HEK293T (cell line): Measurements from ENCODE around the gene CD38.

ENCODE experiments used
- ELF4 ChIP-seq: fragments of 450-650 bp; IDR thresholded peaks from 2 replicates; pipeline ENCODE4 v1.6.1; 2017; ENCODE audit warnings: antibody characterized with exemption
- FOXM1 ChIP-seq: fragments of 450-650 bp; IDR thresholded peaks from 2 replicates; pipeline ENCODE4 v1.6.1; 2017; ENCODE audit warnings: mild to moderate bottlenecking, borderline replicate concordance
- HDGF ChIP-seq: fragments of 450-650 bp; IDR thresholded peaks from 2 replicates; pipeline ENCODE4 v1.6.1; 2017; ENCODE audit warnings: antibody characterized with exemption, borderline replicate concordance
- L3MBTL2 ChIP-seq: fragments of 450-650 bp; conservative IDR thresholded peaks from 2 replicates; pipeline ENCODE4 v1.6.1; 2016; ENCODE audit warnings: mild to moderate bottlenecking
- NFRKB ChIP-seq: fragments of 450-650 bp; IDR thresholded peaks from 2 replicates; pipeline ENCODE4 v1.6.1; 2016; ENCODE audit warnings: mild to moderate bottlenecking, moderate library complexity
- SP1 ChIP-seq: fragments of 450-650 bp; IDR thresholded peaks from 2 replicates; pipeline ENCODE4 v1.6.1; 2017
- TARDBP ChIP-seq: fragments of 450-650 bp; IDR thresholded peaks from 2 replicates; pipeline ENCODE4 v1.6.1; 2016

DNA sequence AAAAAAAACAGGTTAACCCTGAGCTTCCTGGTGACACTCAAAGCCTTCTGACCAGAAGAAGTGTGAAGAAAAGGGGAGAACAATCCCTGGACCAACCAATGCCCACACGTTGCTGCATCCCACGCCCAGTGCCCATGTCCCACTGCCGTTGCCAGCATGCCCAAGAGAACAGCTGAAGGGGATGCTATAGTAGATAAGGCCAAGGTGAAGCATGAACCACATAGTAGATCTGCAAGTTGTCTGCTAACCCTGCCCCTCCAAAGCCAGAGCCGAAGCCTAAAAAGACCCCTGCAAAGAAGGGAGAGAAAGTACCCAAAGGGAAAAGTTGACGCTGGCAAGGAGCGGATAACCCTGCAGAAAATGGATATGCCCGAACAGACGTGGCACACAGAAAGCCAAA lies 11.3 kb upstream of the CD38 start:
- TF ChIP-seq SP1 (no peak), HDGF (no peak), TARDBP (no peak), FOXM1 (no peak), L3MBTL2 (no peak), ELF4 (no peak), NFRKB (no peak)
